Measurements from ENCODE around the gene POLR2B.
"Not testable (repeated sequence)": the region's sequence is repeated elsewhere in the genome, so short reads cannot be mapped to it uniquely, and the experiment has no call there.

GRCh38 chr4:57060717-57061067 is 82.0 kb downstream of the POLR2B start:
- TF ChIP-seq CTCF (IDR thresholded peaks at IDR 0.05; ENCODE audit: poor library complexity); EZH2 (IDR thresholded peaks at IDR 0.05; ENCODE audit: borderline replicate concordance); EZH2phosphoT487 (IDR thresholded peaks at IDR 0.05; ENCODE audit: low read depth, severe bottlenecking, unreplicated experiment): not testable (repeated sequence)
